Pulmonary artery endothelial cell (primary cell): ENCODE results near the gene SMPDL3A. TPM values are rescaled to one million over a fixed set of nuclear protein-coding genes. Genes with fewer than 3 reads are reported as not detected.
"Not testable (repeated sequence)": the region's sequence is repeated elsewhere in the genome, so short reads cannot be mapped to it uniquely, and the experiment has no call there.

ENCODE experiments used
- DNase-seq: peaks from one replicate; pipeline ENCODE4 v3.0.0-alpha.2; 2011; ENCODE audit warnings: low read depth, low spot score
- total RNA-seq: library from RNA; depleted of rRNA; stranded (reverse); fragments of >200 nt; gene quantifications from 2 replicates; pipeline ENCODE4 v1.2.3, GENCODE V29; 2014

SMPDL3A gene, protein sequence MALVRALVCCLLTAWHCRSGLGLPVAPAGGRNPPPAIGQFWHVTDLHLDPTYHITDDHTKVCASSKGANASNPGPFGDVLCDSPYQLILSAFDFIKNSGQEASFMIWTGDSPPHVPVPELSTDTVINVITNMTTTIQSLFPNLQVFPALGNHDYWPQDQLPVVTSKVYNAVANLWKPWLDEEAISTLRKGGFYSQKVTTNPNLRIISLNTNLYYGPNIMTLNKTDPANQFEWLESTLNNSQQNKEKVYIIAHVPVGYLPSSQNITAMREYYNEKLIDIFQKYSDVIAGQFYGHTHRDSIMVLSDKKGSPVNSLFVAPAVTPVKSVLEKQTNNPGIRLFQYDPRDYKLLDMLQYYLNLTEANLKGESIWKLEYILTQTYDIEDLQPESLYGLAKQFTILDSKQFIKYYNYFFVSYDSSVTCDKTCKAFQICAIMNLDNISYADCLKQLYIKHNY
- total RNA-seq = 2.4 and 5.4 TPM in 2 replicates

DNA sequence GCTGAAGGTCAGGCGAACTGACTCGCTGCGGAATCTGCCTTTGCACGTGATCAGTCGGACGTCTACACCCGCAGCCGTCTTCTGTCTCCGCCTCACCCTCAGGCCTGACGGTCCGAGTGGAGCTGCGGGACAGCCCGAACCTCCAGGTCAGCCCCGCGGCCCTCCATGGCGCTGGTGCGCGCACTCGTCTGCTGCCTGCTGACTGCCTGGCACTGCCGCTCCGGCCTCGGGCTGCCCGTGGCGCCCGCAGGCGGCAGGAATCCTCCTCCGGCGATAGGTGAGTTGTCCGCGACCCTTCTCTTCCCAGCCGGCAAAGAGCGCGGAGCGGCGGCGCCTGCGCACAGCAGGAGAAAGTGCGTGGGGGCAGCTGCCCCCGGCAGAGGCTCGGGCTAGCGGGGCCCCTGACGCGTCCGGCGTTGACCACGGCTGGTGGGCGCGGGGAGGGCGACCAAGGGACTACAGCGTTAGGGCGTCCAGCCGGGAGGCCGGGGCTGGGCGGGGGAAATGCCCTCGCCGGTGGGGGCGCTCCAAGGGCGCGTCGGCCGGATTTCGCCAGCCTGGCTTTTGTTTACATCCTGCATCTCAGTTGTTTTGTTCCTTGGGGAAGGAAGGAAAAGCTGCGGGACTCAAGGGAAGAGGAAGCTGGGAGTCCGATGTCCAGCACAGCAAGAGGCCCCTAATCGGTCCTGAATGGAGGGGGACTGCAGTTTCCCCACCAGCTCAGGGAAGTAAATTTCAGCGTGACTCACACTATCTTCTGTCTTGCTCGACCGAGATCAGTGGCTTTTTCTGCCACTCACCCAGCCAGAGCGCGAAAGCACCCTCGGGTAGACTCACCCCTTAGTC, at the start of gene SMPDL3A:
SMPDL3A (plus strand) TSS at position 77 of the 846 bp plus-strand sequence; CDS start at position 166, 89 bp downstream.
- DNase-seq = peak; percentile 5

DNA sequence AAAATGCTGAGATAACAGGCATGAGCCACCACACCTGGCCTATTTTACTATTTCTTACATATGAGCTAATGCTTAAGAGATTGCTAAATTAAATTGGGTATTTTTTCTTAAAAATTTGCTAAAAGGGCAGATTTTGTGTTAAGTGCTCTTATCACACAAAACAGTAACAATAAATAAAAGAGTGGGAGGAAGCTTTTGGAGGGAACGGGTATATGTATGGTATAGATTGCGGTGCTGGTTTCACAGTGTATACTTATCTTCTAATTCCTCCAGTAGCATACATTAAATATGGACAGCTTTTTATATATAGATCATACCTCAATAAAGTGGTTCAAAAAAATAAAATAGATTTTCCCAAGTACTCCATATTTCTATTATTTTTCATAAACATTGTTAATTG, 49.0 kb upstream of the SMPDL3A start:
- no peak for DNase-seq

DNA sequence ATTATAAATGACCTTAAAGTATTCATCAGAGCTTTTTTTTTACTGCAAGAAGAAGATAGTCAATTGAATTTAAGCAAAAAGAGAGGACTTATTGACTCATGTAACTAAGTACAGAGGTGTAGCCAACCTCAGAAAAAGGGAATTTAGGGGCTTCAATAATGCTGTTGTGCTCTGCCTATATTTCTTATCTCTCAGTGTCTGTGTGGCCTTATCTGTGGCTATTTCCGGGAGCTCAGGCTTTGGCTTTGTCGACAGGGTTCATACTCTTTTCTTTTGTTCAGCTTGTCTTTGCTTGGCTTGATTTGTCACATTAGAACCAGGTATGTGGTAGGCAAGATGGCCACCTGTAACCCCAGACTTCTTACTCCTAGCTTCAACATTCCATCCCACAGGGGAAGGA, 48.1 kb upstream of the SMPDL3A start:
- DNase-seq = no peak

DNA sequence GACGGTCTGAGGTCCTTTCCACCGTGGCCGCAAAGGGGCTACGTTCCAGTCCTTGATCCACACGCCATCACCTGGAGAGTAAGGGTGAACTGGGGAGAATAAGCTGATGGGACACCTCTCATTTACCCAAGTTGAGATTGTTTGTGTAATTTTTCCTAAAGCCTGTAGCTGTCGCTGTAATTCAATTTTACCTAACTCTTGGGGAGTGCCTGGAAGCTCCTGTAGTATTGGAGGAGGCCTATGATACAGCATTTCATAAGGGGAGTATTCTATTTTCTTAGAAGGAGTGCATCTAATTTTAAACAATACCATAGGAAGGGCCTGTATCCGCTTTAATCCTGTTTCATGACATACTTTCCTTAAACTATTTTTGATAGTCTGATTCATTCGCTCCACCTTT, 44.8 kb upstream of the SMPDL3A start:
- DNase-seq = not testable (repeated sequence)

DNA sequence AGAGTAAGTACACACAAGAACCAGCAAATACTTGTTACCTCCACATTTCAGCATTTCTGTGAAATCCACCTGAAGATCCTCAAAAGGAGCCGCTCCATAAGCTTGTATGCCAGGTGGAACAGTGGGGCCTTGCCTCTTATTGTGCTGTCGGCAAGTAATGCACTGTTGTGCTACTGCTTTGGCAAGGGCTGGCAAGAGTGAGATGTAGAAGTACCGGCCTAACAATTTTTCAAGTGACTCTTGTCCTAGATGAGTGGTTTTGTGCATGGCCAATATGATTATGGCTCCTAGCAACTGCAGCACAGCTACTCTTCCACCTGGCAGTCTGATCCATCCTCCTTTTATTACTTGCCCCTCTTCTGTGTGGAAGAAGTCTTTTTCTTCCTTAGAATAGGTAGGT, 44.2 kb upstream of the SMPDL3A start:
- DNase-seq = not testable (repeated sequence)

DNA sequence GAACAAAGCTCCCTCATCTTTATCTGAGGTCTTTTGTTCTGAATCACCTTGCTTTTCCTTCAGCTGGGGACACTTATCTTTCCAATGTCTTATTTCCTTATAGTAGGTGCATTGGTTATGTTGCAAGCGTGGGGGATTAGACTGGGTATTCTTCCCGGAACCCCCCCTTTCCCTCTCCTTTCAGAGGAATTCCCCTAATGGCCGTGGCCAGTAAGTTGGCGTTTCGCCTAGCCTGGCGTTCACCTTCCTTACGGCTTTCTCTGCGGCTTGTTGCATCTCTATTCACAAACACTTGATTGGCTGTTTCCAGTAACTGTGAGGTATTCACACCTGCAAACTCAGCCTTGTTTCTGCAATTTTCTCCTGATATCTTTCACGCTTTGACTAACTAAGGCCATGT, 42.4 kb upstream of the SMPDL3A start:
- no peak for DNase-seq

DNA sequence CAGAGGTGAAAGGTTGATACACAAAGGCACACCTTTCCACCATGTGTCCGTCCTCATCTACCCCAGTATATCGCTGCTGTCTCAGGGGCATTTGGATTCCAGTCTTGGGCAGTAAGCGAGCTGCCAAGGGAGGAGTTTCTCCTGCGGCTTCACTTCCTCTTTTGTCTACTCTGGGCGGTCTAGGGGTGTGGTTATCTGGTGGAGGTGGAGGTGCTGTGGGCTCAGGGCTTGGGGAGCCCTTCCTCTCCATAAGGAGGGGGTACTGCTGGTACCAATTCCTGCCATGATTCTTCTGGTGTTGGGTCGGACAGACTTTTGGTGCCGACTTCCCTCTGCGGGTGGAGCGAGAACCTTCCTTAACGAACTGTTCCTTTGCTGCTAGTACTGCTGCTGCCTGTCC, 41.5 kb upstream of the SMPDL3A start:
- DNase-seq = no peak

DNA sequence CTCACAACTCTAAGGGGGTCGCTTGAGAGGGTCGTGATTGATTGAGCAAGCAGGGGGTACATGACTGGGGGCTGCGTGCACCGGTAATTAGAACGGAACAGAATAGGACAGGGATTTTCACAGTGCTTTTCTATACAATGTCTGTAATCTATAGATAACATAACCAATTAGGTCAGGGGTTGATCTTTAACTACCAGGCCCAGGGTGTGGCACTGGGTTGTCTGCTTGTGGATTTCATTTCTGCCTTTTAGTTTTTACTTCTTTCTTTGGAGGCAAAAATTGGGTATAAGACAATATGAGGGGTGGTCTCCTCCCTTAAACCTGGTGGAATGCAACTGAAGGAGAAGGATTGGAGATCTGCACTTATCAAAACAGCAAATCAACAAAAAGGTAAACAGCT, 40.1 kb upstream of the SMPDL3A start:
- DNase-seq = not testable (repeated sequence)

DNA sequence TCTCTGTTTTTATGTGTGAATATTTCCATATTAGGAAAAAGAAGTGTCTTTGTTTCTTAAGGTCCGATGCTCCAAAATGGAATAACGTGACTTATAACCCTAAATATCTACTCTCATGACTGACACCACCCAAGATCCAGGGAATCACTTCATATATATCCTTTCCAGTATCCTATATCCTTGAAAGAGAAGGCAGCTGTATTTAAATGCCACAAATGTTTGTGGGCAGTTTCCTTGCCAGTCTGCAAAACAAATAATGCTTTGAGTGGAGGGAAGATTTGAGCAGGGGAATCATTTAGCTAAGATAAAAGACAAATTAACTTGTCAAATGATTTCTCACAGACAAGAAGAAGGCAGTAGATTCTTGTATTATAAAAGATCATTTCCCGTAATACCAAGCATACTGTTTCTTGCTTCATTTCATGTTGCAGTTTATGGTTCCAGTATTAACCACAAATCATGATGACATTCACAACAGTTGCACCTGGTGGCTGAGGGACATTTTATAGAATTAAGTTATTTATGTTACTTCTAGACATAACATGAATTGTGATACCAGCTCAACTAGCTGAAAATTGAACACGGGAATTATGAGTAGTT, 39.5 kb upstream of the SMPDL3A start:
- no peak for DNase-seq

DNA sequence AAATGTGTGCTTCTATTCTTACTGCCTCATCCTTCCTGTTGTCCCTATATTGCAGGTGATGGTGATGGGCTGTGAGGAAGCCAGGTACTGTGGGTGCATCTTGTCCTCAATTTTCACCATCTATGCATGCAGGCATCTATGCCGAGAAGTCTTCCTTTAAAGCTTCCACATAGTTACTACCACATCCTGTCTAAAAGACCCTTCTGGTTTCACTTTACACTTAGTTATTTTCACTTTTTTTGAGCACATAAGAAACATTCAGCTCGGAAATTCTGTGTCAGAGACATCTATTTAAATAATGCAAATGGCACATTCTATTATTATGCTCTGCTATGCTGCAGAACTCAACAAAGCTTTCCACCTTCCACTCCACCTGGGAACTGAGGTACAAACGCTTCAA, 37.7 kb upstream of the SMPDL3A start:
- no peak for DNase-seq

DNA sequence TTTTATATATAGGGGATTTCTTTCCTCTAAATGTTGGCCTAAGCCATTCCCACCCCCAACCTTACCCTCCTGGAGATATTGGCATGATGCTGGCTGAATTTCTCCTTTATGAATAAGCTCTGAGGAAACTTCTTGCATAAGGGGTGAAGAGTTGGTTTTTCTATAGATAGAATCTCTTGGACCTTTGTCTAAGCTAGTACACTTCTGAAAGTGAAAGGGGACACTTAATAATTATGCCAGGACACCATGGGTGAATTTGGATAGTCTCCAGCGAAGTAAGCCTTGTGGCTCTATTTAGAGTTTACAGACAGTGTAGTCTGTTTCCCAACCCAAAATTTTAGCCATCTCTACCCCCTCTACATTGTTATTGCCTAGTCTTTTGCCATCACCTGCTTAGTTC, 36.6 kb upstream of the SMPDL3A start:
- no peak for DNase-seq

DNA sequence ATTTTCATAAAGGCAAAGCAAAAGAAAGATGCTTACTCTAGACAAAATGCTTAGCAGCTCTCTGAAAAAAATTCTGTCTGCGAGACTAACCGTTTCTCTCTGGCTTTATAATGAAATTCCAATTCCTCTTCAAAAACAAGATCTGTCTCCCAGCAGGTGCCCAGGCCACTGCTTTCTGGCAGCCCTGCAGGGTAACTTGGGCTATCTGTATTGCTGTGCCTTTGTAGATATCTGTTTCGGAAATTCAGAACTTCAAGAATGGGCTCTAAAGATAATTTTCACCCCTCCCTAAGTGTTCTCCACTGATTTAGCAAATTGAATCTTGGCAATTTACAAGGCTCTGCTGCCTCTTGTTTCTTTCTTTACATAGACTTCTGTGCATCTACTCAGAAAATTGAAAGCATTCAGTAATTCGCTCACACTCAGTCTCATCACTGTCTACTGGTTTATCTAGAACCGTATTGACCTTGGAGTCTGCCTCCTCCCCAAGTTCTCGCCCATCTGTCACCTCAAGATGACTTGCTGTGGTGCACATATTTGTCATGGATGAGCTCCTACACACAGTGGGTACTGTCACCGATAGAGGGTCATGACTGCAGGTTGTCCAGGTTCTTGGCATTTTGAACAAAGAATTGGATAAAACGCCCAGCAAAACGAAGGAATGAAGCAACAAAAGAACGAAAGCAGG, 35.9 kb upstream of the SMPDL3A start:
- no peak for DNase-seq

DNA sequence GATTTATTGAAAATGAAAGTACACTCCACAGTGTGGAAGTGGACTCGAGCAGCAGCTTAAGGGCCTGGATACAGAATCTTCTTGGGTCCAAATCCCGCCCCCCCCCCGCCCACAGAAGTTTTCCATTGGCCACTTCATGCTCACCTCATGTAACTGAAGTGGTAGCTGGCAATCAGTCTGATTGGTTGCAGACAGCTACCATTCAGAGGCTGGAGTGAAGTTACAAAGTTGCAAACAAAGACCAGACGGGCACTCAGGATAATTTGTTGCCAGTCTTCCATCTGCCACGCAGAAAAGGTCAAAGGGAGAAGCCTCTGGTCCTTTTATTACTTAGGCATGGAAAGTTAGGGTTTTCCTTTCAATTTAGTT, 35.4 kb upstream of the SMPDL3A start:
- no peak for DNase-seq

DNA sequence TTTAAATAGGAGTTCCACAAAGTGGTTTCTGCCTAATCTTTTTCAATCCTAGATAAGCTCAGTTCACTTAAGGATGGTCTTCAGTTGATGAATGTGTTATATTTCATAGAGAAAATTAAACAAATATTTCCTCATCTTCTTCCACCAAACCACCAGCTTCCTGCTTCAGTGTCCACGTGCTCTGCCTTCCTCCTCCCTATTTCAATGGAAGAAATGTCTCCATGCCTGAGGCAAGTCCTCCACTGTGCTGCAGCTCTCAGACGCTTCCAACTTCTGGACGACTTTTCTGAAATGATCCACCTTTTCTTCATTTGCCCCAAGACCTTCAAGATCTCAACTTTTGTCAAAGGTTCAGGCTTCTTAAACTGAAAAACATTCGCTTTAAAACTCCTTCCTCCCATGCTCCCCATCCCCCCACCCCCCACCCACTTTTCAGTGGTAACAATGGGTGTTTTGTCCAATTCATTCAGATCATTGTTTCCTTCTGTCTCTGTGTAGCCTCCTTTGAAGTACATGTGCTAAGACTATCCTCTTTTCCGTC, 34.8 kb upstream of the SMPDL3A start:
- no peak for DNase-seq

DNA sequence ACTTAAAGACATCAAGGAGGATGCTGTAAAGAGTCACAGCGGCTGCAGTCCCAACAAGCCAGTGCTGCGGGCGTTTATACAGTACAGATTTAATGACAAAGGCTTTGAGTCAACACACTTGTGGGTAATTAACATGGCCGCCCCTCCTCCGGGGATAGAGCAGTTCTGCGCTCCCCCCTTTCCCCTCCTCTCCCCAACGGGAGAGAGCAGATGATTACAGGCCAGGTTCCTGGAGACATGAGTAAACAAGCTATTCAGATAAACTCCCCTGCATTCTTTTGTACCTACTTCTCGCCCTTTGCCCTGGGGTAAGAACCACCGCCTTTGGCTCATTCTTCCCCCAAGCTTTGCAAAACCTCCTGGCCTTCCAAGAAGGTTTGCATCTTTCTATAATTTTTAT, 33.2 kb upstream of the SMPDL3A start:
- DNase-seq = no peak

DNA sequence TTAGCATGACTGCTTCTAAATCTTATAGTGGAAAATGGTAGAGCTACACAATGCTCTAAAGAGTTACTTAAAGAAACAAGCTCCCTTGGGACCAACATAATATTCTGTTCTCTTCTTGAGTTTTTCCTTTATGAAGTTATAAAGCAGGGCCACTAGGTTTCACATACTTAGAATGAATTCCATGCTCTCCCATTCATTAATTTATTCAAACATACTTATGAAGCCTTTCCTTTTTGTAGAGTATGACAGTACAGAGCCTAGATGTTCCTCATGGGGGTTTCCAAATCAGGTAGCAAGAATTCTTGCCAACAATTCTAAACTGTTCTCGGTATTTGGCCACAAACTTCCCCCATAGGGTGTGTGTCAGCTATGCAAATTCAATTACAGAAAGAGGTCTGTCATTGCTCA, 30.1 kb upstream of the SMPDL3A start:
- no peak for DNase-seq

DNA sequence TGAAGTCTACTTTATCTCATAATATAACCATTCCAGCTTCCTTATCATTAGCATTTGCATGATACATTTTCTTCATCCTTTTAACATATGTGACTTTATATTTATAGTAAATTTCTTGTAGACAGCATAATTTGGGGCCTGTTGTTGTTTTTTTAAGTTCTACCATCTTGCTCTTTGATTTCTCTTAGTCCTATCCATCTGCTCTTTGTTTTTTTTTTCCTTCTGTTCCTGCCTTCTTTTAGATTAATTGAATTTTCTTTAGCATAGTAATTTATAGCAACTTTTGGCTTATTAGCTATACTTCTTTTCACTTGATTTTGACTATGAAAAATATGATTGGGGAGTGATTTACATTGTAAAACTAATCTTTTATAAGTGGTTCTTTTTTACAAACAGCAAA, 28.7 kb upstream of the SMPDL3A start:
- no peak for DNase-seq

DNA sequence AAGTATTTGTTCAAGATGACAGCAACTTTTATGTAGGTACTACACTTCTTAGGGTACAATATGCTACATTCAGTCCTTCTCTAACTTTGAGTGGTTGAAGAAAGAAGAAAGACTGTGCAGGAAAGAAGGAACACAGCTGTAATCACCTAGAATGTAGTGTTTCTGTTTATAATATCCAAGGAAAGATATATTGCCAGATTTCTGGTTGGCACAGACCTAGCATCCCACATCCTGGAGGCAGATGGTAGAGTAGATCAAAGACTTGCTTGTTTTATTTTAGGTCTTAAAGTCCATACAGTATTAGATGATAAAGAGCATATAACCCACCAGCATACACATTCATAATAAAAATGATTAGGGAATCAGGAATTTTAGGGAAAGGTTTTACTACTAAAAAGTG, 22.8 kb upstream of the SMPDL3A start:
- no peak for DNase-seq

DNA sequence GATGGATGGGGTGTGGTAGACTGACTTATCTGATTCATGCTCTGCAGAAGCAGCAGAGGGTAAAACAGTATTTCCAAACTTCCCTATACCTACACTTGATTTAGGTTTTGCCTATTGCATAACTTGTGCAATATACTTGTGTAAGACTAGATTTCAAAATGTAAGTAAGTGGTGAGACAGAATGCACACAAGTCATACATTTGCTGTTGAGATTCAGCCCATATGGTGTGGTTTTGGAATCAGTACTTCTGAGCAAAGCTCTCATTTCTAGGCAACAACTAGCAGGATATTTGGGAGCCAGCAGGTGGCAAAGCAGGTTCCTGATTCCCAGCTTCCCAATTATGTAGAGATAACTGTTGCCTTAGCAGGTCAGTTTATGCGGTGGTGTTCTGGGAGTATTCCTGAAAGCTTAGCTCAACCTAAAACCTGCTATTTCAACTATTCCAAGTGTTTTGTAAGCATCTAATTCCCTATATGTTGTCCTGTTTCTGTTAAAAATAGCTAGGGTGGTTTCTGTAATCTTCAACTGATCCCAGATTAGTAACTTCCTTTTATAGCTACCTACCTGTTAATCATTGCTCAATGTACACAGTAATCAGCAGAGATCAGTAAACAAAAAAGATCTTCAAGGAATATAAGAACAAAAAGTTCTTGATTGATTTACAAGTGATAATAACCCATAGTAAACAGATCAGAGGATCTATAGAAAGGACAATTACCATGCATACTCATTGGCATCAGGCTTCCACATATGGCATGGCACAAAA, 18.0 kb upstream of the SMPDL3A start:
- DNase-seq = no peak

DNA sequence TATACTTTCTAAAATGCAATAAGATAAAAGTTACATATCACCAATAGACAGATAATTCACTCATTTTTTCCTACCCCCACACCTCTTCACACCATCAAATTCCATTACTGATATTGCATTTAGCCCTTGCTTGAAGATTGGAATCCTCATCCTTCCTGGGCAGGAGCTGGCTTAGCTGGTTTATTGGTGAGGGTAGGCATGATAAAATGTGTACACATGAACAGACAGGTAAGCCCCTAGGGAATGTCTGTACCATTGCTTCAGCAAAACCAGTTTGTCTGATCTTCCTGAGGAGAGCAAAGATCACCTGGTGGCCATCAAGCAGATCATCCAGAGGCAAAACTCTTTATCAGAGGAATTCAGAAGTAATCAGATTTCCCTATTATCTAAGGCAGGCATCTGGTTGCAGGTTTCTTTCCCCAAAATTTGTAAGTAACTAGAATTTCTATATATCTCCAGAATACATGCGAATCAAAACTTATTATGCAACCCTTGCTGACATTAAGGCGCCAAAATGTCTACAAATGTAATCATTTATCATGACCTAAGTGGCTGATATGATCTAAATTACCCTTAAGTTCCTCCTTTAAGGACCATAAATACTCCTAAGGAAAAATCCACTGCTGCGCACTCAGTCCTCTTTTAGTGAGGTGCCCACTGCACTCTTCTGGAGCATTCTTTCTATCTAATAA, 16.2 kb upstream of the SMPDL3A start:
- DNase-seq = no peak
